HL-60/S4 treated with retinoic acid at 250 ng/mL for 4 days and 3 days (cell line): Measurements from ENCODE around the gene PARD3.

ENCODE experiments used
- in situ Hi-C: fragments of 300-500 bp; cut with MboI; formaldehyde crosslinking; loops from 2 replicates; pipeline ENCODE4 v1.7.0; 2022; ENCODE audit warnings: low sequenced_read_pairs

PARD3 gene

DNA sequence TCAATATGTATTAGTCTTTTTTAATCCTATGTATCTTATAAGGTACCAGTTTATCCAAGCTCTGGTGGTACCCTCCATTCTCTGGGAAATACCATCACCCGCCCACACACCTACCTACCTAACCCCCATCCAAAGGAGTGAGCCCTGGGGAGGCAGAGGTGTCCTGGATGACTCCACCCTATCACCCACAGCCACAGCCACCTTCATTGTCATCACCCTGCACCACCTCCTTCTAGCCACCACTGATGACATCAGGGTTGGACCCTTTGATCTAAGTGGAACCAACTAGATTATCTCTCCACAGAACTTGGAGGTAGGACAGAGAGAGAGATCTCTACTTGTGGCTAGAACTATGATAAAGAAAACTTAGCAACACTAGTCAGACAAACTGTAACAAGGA lies 259.4 kb downstream of the PARD3 start:
- in situ Hi-C loops, result no loop called here

DNA sequence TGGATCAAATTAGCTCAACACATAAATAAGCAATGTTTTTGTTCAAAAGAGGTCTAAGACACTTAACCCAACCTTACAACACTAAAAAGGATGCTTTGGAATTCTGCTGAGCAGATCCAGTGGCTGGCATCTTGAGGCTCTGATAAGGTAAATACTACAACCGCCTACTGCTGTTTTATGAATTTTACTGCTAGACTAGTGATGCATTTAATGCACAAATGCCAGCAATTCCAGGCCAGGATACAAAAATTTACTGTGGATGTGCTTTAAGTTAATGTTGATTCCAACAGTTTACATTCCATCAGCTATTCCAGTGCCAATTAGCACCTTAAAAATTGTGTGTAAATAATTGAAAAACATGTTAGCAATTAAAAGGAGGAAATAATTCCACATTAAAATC lies 261.3 kb downstream of the PARD3 start:
- in situ Hi-C loops, result no loop called here

DNA sequence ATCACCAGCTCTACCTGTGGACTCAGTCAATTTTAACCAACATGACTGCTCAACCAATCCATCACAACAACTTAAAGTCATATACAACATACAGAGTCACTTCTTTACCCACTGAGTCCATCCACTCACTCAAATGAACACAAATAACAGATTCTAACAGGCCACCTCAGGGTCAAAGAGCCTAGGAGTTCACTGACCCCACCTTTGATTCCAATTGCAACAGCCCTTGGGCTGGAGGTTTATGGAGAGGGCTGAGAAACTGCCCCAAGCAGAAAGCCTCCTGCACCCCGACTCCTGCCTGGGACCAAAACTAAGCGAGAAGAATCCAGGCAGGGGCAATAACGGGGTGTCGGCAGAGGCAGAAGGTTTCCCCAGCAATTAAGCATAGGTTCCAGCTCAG lies 263.8 kb downstream of the PARD3 start:
- in situ Hi-C loops, result no loop called here

DNA sequence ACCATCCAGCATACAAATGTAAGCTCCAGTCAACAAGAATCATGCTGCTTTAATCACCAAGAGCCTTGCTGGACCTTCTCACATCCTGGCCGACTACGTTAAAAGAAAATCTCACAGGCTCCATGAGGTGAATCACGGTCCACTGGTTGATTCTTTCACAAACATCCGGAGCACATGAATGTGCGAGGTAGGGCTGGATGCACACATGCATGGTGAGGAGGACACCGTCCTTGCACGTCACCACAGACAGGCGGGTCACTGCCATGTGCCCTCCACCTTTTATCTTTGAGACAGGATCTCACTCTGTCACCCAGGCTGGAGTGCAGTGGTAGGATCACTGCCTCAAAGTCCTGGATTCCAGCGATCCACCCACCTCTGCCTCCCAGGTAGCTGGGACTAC lies 265.1 kb downstream of the PARD3 start:
- in situ Hi-C loops, result no loop called here

DNA sequence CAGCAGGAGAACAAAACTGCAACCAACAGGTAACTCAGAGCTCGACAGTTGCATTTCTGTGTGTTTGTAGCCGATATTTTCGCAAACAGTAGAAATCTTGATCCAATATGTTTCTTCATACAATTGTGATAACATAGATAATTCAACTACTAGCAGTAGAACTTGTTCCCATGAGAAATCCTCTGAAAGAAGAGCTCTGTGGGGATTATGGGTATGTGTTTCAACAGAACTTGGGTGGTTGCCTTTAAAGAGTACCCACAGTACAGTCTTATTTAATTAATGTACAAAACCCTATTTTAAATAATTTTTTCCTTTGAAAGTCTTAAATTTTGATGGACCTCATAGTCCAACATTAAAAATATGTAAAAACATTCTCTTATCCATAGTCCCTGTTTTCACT lies 266.1 kb downstream of the PARD3 start:
- in situ Hi-C loops, result no loop called here

DNA sequence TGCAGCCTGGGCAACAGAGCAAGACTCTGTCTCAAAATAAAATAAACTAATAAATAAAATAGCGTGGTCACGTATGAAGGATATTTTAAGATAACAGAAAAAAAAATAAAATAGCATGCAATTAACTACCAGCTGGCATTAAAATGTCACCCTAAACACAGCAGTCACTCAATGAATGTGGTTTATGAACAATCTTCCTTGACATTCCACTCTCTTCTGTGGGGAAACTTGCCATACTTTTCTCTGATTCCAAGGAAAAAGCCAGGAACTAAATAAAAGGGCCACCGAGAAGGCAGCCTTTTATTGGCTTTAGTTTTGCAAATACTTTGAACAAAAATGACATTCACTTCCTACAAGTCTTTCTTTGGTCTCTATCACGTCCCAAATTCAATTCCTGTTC lies 266.6 kb downstream of the PARD3 start:
- in situ Hi-C loops, result no loop called here

DNA sequence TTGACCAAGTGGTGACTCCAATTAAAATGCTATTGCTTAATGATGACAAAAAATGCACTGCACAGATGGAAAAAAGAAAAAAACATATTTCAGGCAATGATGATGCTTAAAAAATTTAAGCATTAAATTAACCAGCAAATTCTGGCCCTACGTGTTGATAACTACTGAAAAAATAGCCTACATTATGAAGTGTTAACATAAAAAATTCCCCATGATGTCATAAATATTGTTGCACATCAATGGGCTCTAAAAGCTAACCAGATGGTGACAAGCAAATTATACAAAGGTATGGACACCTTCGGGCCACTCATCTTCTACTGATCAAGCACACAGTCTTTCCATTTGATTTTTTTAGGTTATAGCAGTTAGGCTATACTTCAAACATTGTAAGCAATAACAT lies 267.4 kb downstream of the PARD3 start:
- in situ Hi-C loops, result no loop called here

DNA sequence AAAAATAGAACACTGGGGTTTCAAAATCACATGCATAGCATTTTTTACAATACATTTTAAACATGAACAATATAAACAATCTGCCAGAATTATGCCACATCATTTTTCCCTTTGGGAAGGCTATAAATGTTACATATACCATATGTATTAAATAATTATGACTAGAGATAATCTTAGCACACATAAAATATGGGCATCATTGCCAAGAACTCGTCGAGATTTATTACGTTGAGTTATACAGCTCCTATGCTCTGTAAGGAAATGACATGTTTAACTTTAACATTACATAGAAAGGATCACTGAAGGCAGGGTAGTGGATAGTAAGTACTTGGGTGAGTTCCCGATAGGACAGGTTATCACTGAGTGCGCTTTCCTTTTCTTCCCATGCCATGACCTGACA lies 267.8 kb downstream of the PARD3 start:
- in situ Hi-C loops, result no loop called here

DNA sequence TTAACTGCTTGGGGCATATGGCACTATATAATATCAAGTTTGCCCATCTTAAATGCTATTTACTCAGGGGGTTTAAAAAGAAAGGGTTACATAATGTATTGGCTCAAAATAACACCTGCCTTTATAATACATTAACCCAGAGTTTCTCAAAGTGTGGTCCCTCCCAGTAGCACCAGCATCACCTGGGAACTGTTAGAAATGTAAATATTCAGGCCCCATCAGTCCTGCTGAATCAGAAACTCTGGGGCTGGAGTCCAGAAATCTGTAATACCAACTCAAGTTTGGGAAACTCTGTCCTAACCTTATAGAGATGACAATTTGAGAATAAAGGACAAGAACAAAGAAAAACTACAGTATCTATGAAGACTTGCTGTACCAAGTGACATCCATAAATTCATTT lies 270.7 kb downstream of the PARD3 start:
- in situ Hi-C loops, result no loop called here

DNA sequence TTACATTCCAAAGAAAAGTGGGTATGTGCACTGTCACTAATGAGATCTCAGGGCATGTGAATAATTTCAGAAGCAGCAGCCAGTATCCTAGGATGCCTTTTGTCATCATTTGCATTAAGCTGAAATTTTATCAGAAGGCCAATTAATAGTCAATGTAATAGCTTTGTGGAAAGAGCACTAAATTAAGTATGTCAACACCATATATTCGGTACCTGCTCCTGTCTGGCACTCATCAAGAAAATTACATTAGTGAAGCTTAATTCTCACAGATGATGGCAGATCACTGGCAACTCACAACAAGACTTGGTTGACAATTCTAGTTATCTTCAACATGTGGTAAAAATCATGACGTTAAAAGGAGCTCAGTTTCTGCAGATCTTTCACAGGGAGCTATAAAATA lies 271.4 kb downstream of the PARD3 start:
- in situ Hi-C loops, result no loop called here

DNA sequence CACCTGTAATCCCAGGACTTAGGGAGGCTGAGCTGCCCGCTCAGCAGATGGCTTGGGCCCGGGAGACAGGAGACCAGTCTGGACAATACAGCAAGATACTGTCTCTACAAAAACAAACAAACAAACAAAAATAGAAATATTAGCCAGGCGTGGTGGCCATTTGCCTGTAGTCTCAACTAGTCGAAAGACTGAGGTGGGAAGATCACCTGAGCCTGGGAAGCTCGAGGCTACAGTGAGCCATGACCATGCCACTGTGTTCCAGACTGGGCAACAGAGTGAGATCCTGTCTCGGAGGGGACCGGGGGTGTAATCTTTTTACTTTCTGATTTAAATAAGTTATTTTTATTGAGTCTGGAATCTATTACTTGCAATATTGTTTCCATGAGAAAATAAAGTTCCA lies 274.6 kb downstream of the PARD3 start:
- in situ Hi-C loops, result no loop called here

DNA sequence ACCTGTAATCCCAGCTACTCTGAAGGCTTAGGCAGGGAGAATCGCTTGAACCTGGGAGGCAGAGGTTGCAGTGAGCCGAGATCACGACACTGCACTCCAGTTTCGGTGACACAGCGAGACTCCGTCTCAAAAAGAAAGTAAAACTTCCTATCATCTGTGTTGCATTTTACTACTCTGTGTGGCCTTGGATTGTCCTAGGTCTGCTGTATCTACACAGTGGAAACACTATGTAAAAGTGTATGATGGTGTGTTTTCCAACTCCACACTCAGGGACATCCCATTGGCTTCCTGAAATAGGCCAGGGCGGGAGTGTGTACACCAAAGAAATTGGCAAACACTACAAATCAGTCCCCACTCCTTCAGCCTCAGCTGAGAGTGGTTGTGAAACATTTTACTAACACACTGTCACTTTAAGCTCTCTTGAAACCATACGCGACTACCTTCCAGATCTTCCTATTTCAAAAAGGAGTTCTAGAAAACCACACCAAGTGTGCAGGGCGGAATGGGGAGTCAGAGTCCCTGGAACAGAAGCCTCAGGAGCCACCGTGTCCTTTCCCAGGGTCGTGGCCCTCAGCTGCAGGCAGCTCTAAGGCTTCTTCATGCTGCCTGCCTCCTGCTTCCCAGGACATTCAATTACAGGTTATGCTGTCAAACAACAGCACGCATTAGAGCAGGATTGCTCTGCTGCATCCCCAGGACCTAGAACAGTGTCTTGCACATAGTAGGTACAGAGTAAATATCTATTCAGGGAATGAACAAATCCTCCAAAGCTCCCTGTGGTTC lies 275.4 kb downstream of the PARD3 start:
- in situ Hi-C loops, result no loop called here

DNA sequence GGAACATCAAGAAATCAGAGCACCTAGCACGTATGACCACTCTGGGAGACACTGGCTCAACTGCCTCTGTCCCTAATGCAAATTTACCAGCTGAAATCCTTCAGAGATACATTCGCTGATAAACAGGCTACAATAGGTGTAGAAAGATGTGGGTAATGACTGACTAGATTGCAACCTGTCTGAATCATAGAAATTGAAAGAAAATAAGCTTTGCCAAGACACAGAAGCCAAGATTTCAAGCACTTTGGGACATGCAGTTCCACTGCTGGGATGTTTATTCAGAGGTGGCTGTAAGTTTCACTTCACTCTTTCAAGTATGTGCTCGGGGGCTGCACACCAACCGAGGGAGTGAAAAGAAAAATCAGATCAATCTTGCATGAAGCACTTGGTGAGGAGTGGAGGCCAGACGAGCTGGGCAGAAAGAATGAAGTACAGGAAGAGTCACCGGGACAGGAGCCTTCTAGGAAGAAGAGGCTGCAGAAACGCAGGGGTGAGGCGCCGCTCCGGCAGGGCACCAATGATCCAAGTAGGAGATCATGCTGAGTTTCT lies 276.7 kb downstream of the PARD3 start:
- in situ Hi-C loops, result no loop called here

DNA sequence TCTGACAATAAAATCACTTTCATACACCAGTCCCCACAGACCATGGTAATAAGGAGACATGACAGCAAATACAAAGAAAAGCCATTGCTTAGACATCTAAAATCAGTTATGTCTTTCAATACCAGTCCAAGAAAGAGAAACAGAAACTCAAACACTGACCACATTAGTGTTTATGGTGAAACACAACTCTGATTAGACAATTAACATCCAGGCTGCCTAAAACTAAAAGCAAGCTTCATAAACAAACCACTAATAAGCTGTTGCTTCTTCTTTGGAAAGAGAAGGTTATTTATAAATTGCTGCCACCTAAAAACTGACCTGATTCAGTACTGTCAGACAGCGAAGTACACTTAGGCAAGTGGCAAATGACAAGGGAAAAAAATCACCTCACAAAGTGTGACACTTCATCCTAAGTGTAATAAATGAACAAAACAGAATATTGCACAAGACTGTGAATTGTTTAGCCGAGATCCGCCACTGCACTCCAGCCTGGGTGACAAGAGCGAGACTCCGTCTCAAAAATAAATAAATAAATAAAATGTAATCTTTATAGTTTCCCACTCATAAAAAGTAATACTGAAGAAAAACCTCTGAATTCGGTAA lies 277.4 kb downstream of the PARD3 start:
- in situ Hi-C loops, result no loop called here

DNA sequence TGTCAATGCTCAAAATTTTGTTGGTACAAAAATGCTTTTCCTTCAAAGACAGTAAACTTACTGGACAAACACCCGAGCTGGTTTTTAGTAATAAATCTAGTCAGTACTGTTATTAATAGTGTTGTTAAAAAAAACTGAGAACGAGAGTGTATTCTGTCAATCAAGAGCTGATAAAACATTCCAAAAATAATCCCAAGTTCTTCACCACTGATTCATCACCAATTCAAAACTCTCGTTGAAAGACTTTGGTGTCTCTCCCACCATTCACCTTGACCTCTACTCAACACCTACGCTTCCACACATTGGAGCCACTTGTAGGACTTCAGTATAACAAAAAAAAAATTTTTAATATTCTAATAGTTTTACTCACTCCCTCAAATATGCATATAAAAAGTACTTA lies 279.2 kb downstream of the PARD3 start:
- in situ Hi-C loops, result no loop called here

DNA sequence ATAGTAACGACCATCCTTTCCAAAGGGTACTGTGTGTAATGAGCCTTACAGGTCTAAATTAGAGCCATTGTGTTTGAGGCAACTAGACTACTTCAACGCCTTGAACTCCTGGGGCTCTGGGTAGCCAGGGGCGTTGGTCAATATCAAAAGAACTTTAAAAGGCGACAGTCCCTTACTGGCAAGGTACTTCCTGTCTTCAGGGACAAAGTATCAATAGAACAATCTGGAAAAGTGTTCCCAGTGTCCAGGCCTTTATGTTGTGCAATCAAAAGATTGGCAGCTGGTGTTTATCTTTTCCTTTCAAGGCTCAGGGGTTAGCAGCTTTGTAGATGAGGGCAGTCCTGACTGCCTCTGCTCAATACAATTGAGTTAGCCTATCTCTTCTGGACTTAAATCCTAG lies 284.3 kb downstream of the PARD3 start:
- in situ Hi-C loops, result no loop called here

DNA sequence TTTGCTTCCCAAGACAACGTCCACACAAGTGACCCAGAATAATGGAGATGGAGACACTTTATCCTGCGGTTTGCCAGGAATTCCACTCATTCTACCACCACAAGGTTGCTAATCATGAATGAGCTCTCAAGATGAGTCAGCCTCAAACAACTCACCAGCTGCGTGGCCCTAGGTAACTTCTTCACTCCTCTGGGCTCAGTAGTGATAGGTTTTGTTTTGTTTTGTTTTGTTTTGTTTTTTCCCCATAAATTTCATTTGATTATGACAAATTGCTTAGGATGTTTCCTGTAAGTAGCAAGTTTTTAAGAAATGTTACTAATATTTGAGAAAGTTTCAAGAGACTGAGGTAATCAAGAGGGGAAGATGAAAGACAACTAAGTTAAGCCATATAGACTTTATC lies 286.8 kb downstream of the PARD3 start:
- in situ Hi-C loops, result no loop called here

DNA sequence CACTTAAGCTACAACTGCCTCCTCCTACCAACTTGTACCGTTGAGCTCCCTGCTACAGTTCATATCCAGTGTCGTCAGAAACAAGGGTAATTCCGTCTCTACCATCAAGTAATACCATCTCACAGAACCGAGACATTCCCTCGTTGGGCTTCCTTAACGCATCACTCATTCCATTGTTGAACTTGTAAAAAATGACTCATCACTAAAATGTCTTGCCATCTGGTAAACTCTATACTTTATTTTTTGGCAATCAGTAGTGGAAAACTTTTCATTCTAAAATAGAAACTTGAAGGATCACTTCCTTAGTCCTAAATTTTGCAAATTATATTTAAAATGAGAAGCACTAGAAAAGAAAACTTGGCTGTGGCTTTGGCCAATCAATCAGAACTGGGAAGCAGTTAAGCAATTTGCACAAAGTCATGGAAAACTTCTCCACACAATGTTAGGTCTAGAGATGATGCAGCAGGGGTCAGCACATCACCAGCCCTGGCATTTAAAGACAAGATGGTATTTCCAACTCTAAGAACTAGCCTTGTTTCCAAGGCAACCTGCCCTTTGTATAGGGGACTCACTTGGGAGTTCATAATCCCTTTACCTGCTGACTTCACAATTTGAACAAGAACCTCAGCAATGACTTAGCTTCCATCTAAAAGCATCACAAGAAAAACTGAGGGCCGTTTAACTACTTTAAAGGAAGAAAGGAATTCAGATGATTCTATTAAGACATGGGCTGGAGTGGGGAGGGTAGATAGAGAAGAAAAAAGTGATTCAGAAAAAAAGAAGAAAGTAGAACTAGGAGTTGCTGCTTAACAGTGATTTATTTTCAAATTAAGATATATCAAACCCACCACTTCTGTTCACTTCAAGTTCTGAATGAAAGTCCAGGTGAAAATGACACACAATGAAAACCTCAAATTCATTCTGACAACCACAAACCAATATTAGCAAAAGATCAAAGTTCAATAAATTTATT lies 288.1 kb downstream of the PARD3 start:
- in situ Hi-C loops, result no loop called here

DNA sequence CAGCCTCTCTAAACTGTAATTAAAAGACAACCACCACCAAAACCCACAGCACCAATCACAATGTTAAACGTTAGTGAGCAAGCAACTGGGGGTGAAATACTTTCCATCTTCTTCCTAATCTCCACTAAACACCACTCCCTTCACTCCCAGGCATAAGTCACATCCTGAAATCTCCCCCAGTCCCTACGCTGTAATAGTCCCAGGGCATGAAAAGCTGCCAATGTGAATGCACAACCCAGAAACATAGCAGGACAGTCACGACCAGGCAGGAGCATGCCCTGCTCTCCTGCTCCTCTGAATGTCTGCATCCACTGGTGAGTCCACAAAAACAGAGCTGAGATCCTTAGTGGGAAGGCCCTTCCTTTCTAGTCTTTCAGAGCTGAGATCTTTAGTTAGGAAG lies 288.9 kb downstream of the PARD3 start:
- in situ Hi-C loops, result no loop called here

DNA sequence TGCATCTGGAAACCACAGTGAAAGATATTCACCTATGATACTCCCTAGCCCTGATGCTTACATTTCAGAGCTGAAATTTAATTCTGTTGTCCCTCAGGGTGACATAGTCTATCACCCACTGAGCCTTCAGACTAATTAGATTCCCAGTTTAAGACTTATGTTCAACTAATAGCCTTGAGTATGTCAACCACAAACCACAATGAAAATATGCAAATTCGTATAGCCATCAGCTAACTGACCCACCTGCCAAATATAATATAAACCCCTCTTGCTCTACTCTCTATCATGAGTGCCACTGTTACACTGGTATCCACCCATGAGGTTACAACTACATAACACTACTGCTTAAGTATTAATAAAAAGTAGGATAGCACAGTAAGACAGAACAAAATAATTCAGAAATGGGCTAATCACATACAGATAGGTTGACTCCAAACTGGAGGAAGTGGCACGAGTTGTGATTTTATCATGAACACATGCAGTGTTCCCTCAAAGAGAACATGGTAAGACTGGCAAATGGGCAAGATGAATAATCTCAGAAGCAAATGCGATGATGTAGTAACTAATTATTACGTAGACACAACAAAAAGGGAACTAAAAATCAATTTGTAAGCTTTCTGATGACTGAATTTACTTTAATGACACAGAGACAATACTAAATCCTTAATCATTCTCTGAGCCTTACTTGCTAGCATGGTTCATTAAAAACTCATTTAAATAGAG lies 290.6 kb downstream of the PARD3 start:
- in situ Hi-C loops, result no loop called here
